Left hindlimb (tissue), 1 donor: ENCODE results near the gene ARL4A.
A peak's percentile ranks its signal among the peaks of the same experiment; 100 is the strongest.

Experiments
- DNase-seq: peaks from one replicate; pipeline ENCODE4 v3.0.0-alpha.2; 2018

The ARL4A gene

GRCh38 chr7:12703881-12704280 is 16.4 kb downstream of the ARL4A start:
- no peak for DNase-seq

GRCh38 chr7:12705878-12706277 is 18.4 kb downstream of the ARL4A start:
- no peak for DNase-seq

- no peak for DNase-seq
These were observed 19.6 kb downstream of the ARL4A start for GRCh38 chr7:12706900-12707536.

GRCh38 chr7:12708314-12708713 is 20.9 kb downstream of the ARL4A start:
- DNase-seq, result no peak

GRCh38 chr7:12709726-12710502 is 22.5 kb downstream of the ARL4A start:
- DNase-seq, result no peak

DNA sequence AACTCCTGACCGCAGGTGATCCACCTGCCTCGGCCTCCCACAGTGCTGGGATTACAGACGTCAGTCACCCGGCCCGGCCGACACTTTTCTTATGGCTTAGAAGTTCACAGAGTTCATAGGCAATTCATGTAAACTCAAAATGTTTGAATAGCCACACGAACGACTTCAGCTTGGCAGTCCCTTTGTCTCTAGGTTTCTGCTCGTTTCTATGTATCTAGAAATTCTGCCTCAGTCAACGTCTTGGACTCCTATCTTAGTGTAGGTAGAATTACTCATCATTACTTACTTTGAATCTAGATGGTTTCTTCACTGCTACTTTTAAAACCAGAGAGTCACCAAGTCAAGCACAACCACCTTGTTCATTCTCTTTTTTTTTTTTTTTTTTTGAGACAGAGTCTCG is 23.7 kb downstream of the ARL4A start:
- no peak for DNase-seq

DNA sequence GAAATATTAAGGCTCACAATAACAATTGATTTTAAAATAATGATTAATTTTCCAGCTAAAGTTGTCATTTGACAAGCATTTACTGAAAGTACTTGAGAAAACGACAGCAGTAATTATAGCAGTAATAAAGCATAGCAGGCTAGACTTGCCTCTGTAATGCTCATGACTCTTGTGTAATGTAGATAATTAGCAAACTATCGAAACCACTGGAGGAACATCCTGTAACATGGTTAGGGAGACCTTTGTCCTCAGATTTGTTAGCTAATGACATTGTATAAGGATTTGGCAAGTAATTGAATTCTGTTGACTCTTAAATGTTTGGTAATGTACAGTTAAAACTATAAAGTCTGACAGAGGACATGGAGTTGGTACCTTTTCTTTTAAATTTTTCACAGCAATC is 24.8 kb downstream of the ARL4A start:
- DNase-seq, result no peak

DNA sequence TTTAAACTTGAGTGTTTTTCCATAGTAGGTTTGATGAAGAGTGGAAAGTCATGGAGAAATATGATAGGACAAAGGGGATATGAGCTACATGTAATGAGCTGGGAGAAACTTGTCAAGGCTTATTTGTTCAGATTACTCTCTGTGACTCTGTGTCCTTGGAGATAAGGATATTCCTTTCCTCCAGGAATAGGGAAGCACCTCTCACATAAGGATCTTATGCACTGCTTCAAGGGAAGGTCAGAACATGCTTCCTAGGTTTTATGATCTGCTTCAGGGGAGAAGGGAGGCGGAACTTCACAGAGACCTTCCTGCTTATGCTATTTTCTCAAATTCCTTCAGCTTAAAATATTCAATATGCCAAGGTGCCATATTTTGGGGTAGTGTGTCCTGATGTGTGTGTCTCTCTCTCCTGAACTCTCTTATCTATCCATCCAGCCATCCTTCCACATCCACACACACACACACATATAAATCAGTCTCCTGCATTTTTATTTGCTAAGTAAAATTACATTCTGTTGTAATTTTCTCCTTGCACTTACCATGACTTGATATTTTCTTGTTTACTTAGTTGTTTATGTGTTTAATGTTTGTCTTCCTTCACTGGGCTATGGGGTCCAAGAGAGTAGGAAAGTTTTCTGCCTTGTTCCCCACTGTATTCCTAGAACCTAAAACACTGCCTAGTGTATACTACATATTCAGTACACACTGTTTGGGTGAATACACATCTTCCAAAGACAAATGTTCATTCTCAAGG is 26.4 kb downstream of the ARL4A start:
- DNase-seq, result no peak

- no peak for DNase-seq
These were observed 26.9 kb downstream of the ARL4A start for GRCh38 chr7:12714379-12714737.

DNA sequence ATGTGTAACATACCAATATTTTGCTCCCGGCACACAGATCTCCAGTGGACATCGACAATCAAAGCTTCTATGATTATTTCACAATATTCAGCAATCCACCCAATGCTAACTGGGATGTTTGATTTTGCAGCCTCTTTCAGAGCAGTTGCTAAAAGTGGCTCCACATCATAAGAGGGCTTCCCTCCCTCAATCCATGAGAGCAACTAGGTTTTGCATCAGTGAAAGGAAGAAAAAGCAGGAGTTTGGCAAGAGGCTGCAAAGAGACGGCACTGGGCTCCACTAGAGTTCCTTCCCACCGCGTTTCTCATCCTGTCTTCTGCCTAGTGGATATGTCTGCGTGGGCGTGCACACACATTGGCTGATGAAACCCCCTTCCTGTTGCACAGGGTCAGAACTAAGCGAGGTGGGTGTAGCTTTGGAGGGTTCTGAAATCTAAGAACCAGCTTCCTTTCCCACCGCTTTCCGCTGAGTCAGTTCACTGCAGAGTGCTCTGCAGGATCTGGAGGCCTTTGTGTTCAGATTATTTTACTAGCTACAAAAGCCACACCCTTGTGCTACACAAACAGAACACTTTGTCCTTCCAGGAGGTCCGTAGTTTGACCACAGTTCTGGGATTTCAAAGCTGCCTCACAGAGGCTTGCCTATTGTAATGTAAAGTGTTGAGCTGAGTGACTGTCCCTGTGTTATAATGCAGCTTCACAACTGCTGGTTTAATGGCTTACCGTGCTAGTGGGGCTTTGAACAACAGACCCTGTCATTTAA is 28.1 kb downstream of the ARL4A start:
- peak; percentile 81 for DNase-seq

- DNase-seq, result peak; percentile 35
These were observed 28.8 kb downstream of the ARL4A start for GRCh38 chr7:12716134-12716681.

GRCh38 chr7:12716722-12717121 is 29.3 kb downstream of the ARL4A start:
- no peak for DNase-seq

DNA sequence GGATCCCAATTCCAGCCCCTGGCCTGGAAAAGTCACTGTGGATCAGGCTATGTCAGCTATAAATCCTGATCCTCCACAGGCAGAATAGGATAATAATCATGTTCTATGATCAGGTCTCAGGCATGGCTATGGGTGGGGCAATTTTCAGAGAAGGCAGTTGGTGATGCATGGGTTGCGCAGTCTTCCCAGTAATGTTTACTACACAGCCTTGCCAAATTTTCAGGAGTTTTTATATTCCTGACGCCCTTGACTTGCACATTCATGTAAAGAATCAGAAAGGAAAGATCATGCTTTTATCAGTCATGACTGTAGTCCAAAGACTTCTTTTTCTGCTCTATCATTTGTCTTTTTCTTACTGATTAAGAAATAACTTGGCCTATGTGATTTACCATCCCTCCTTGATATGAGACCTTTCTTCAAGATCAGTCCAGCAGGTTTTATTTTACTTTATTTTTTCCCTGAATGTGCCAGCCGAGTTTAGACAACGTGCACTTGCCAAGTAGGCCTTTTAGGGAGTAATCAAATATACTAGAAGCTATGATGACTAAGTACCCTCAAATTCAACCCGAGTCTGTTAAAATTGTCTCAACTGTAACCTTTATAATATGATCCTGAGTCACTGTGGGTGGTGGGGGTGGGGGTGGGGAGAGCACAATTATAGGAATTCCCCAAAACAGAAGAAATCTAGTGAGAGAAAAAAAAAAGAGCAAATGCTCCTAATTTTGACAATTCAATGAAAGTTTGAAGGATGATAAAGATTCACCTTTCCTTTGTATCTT is 31.9 kb downstream of the ARL4A start:
- no peak for DNase-seq

GRCh38 chr7:12719981-12720865 is 32.8 kb downstream of the ARL4A start:
- DNase-seq, result no peak

DNA sequence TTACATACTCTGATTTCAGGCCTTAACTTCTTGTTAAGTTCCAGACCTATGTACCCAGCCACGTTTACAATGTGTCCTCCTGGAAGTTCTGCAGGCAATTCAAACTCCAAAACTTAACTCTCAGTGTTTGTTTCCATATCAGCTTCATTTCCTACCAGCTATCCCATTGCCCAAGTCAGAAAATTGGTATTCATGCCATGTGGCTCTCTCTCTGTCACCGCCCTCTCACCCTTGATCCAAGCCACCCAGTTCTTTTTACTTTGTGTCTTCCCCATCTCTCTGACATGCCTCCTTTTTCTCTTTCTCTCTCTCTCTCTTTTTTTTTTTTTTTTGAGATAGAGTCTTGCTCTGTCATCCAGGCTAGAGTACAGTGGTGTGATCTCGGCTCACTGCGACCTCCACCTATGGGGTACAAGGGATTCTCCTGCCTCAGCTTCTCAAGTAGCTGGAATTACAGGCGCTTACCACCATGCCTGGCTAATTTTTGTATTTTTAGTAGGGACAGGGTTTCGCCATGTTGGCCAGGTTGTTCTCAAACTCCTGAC is 33.9 kb downstream of the ARL4A start:
- DNase-seq, result no peak

DNA sequence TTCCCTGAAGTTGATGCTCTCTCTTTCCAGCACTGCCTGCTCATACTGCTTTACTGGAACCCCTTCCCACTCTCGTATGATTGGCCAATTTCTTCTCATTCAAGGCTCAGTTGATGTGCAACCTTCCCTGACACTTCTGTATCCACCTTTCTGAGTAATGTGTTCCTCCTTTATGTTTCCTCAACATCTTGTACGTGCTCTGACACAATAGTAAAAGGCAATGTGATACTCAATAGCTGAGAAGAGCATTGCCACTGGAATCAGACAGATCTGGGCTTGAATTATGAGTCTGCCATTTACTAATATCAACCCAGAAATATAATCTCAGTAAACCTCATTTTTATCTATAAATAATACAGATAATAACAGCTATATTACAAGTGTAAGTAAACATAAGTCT is 34.7 kb downstream of the ARL4A start:
- DNase-seq, result no peak

GRCh38 chr7:12722636-12723605 is 35.5 kb downstream of the ARL4A start:
- no peak for DNase-seq

- no peak for DNase-seq
These were observed 38.3 kb downstream of the ARL4A start for GRCh38 chr7:12725575-12726316.

- DNase-seq, result no peak
These were observed 39.5 kb downstream of the ARL4A start for GRCh38 chr7:12726908-12727307.
